GM08714 (cell line): ENCODE data around the gene NEURL1.

ENCODE experiments used
- H3K4me3 ChIP-seq: fragments of 200-500 bp; sonication (Bioruptor generic); 2 replicates; pipeline ENCODE4 v1.5.1; 2014; ENCODE audit warnings: mild to moderate bottlenecking, low read length, inconsistent platforms
- ZNF274 ChIP-seq: IDR thresholded peaks from 2 replicates; pipeline ENCODE4 v1.6.1; 2012; ENCODE audit warnings: mild to moderate bottlenecking, low read depth, low read length

Gene NEURL1, protein sequence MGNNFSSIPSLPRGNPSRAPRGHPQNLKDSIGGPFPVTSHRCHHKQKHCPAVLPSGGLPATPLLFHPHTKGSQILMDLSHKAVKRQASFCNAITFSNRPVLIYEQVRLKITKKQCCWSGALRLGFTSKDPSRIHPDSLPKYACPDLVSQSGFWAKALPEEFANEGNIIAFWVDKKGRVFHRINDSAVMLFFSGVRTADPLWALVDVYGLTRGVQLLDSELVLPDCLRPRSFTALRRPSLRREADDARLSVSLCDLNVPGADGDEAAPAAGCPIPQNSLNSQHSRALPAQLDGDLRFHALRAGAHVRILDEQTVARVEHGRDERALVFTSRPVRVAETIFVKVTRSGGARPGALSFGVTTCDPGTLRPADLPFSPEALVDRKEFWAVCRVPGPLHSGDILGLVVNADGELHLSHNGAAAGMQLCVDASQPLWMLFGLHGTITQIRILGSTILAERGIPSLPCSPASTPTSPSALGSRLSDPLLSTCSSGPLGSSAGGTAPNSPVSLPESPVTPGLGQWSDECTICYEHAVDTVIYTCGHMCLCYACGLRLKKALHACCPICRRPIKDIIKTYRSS

DNA sequence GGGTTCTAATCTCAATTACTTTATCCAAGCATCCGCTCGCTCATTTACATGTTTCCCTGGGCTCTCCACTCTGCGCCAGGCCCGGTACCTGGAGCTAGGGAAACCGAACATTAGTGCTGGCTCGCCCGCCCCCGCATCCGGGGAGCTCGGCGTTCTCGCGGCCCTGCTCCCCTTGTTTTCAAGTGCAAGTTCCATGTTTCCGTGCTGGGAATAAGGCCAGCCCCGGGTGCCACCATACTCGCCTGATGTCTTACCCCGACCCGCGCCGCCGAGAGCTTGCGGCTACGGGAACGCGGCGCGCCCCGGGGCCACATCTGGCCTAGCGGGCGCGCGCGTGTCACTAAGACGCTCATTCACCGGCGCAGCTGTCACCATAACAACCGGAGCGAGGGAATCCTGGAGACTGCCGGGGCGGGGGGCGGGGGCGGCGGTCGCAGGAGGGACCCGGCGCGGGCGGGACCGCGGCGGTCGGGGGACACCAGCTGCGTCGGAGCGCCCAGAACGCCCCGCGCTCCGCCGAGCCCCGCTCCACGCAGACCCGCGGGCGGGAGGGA, at the start of gene NEURL1:
Gene NEURL1, plus strand, starts transcription at position 344 of the 554 bp plus-strand sequence. CDS start 683 bp downstream, outside the sequence.
- peak within 1 kb of the TSS; percentile 57 for H3K4me3 ChIP-seq
- no peak for TF ChIP-seq ZNF274

DNA sequence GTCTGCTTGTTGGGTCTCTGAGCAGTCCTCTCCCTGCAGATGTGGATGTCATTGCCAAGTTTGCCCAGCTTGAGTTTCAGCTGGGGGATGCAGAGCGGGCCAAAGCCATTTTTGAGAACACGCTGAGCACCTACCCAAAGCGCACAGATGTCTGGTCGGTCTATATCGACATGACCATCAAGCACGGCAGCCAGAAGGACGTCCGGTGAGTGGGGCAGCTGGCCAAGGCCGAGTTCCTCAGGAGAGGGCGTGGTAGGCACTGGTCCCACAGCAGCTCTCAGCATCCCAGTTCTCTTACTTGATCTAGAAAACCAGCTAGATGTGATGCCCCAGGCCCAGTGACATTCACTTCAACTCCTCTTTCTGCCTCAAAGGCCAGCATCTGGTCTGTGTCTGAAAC, 49.0 kb upstream of the NEURL1 start:
- TF ChIP-seq ZNF274: no peak
- H3K4me3 ChIP-seq: no peak overlapping the region

DNA sequence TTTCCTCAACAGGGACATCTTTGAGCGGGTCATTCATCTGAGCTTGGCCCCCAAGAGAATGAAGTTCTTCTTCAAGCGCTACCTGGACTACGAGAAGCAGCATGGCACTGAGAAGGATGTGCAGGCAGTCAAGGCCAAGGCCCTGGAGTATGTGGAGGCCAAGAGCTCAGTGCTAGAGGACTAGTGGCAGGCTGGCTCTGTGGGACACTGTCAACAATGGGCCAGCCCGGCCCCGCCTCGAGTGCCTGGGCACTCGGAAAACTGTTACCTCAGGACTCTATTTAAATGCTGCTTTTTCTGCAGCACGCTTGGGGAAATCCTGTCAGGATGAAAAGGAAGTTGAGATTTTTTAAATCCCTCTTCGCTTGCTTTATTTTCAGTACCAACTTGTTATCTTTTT, 48.1 kb upstream of the NEURL1 start:
- no peak overlapping the region for H3K4me3 ChIP-seq
- no peak for TF ChIP-seq ZNF274

DNA sequence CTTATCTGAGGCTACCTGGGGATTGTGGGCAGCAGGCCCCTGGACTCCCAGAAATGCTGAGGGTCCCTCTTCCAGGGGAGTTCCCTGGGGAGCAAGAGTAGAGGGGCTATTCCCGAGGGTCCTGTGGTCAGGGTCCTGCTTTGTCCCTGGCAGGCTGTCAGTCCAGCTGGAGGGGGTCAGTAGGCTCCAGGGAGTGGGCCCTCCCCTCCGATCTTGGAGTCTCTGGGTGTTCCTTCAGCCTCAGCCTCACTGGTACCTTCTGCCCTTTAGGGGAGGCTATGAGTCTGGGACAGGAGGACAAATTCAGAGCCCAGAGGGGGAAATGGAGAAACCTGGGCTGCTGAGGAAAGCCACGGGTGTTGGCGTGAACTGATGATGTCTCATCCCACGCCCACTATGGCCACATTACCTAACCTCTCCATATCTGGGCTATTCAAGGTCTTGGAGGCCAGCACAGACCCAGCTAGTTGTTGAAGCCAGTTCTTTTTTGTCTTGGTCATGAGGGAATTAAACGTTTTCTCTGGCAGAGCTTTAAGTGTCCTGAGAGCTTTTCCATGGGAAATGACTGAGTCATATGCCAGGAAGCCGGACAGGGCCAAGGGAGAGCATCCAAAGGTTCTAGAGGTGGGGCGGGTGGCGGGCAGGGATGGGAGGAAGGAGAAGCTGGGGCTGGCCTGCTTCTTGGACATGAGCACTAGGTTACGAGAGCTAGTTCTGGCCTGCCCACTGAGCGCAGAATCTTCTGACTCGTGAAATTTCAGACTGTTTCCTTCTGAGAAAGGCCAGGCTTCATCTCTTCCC, 47.5 kb upstream of the NEURL1 start:
- no peak for TF ChIP-seq ZNF274
- no peak overlapping the region for H3K4me3 ChIP-seq

DNA sequence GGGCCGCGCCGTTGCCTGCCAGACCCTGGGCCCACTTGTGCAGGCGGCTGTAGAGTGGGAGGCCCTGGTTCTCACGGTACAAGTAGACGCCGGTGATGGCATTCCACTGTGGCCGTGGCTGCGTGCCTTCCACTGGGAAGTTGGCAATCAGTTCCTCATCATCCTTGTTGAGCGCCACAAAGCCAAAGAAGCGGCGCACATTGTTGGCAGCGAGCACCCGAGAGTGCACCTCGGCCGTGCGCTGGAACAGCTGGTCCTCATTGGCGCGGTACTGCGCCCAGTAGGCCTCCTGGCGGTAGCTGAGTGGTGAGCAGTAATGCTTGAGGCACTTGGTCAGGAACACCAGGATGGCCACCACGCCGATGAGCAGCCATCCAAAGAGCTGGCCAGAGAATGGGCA, 46.3 kb upstream of the NEURL1 start:
- no peak for TF ChIP-seq ZNF274
- no peak overlapping the region for H3K4me3 ChIP-seq

DNA sequence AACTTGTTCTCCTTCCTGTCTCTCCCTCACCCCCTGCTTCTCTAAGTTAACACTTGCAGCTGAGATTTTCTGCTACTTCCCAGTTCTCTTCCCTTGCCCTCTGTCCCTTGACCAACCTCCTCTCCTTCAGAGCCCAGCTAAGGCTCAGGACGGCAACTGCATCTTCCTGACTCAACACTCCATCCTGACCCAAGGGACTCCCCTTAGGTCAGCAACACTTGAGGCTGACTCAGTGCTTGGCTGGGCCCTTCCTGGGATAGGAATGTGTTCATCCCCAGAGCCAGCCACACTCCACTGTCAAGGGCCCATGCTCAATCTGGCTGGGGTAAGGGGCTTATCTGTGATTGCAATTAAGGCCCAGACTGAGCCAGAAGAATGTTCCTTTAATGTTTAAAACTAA, 44.8 kb upstream of the NEURL1 start:
- TF ChIP-seq ZNF274: no peak
- no peak overlapping the region for H3K4me3 ChIP-seq

DNA sequence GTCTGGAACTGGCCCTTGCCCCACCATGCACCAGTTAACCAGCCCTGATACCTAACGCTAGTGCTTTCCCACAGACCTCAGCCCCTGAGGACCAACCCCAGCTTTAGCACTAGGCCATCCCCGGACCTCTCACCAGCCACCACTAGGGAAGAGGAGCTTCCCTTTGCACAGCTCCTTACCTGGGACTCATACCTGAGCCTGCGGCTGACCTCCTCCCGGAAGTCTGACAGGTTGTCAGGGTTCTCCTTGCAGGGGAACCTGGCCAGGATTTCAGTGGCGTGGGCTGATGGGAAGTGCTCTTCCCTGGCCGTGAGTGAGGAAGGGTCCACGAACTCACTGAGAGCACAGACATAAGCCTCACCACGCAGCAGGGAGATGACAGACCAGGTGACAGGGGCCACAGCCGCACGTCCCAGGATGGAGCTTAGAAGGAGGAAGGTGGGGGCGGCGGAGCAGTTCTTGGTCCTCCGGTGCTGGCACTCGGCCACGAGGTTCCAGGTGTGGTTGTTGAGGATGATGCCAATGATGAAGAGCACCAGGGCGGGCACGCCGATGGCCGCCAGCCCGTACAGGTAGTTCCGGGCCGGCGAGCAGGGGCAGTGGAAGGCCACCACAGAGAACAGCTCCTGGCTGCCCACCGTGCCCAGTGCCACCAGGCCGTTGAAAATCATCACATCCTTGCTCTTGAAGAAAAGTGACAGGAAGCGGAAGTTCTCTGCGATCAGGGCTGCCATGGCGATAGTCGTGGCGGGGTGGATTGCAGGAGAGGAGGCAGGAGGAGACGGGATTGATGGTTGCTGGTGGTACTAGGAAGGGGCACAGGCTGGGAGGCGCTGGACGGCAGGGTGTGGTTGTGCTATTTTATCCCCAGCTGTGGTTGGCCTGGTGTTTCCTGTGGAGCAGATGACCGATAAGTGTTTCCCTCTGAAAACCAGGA, 44.0 kb upstream of the NEURL1 start:
- no peak overlapping the region for H3K4me3 ChIP-seq
- no peak for TF ChIP-seq ZNF274

DNA sequence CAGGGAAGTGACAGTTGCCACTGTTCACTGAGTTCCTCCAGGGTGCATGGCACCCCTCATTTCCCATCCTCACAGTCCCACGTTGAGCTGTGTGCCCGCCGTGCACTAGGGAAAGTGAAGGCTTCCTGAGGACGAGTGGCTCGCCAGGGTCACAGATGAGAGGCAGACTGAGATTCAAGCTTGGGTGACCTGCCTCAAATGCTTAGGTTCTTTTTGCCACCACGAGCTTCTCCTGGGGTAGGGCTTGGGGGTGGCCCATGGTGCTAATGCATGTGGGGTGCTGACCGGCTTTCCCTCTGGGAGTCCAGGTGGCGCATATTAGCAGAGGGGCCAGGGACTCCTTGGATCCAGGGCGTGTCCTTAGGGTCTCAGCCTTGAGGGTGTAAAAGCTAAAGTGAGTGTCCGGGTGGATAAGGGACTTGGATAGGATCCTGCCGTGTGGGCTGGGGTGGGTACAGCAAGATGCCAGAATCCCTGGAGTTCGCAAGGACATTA, 43.3 kb upstream of the NEURL1 start:
- no peak for TF ChIP-seq ZNF274
- H3K4me3 ChIP-seq: no peak overlapping the region

DNA sequence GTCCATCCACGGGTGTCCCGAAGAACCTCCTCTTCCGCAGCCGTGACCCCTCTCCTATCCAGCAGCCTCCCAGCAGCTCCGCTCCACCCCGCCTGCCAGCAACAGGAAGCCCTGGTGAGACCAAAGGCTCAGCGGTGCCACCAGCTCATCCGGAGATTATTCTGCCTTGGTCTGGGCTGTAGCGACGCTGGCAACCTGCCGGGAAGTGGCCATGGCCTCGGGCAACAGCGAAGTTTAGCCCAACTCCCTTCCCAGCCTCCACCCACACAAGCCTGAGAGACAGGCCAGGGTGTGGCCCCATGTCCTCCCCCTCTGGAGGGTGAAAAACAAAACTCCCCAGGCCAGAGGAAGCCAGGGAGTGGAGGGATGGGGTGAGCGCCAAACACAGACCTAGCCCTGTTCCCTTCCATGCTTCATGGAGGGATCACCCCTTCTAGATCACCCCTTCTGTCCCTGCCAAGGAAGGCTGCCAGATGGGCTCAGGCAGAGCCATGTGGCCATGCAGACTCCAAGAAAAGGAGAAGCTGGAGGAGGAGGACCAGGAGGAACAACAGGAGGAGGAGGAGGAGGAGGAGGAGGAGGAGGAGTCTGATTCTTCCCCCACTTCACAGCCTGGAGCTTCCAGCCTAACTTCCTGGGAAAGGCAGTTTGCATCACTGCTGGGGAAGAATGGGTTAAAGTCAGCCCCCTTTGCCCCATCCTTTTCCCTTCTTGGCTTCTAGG, 42.3 kb upstream of the NEURL1 start:
- H3K4me3 ChIP-seq: peak overlapping the region; percentile 57; the same call in 1 of the 2 replicates
- no peak for TF ChIP-seq ZNF274

DNA sequence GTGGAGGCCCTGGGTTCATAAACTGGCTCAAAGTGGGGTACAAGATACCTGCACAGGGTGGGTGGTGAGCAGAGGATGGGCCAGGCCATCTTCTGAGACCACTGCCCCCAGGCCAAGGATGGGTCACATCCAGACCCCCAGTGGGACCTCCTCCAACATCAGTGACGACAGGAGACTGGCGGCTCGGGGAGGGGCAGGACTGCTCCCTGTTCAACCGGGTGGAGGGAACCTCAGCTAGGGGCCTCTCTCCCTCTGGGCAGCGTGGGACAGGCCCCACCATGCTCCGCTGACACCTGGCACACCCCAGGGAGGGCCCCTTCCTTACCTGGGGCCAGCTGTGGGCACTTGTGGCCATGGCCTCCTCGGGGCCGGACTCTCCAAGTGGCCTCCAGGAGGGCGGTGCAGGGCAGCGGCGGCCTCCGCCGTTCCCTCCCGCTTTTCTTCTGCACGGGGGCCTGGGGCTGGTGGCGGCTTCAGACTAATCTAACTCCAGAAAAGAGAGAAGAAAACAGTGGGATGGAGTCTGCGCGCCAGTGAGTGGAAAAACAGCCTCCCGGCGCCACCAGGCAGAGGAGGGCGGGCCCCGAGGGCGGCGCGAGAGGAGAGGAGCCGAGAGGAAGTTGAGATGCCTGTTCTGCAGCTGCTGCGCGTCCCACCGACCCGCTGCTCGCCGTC, 41.5 kb upstream of the NEURL1 start, which contains the start of gene CALHM2:
Gene CALHM2, minus strand, starts transcription at position 540 of the 675 bp plus-strand sequence. CDS start 2,429 bp downstream, outside the sequence.
- no peak for TF ChIP-seq ZNF274
- peak within 1 kb of the TSS; percentile 57; the same call in 1 of the 2 replicates for H3K4me3 ChIP-seq

DNA sequence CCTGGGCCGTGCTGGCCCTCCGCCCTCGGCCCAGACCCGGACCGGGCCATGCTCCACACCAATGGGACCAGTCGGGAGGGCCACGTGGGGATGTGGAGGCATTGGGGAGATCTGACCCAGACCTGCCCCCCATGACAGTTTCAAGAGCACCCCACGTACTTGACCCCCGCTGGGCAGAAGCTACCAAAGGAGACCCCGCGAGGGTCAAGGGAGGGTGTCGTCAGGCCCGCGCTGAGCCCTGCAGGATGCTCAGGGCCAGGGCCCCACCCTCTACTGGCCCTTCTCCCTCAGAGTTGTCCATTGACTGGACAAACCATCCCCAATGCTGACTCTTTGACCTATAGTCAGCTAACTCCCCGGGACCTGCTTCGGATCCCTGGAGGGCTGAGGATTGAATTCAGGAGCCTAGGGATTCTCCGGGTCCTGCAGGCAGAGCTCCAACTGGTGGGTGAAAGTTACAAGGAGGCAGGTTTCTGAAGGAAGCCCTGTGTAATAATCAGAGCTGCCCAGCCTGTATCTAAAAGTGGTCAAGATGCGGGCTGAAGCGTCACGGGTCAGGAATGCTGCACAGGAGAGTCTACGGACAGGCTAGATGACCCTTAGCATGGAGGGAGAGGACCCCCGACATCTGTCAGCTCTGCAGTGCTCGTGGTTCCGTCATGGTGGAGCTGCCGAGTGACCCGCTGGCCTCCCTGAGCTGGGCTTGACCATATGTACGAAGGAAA, 40.8 kb upstream of the NEURL1 start:
- peak overlapping the region; percentile 57; the same call in 1 of the 2 replicates for H3K4me3 ChIP-seq
- no peak for TF ChIP-seq ZNF274
